SK-N-SH (cell line): ENCODE data around the gene RASGRF1. TPM values are rescaled to one million over a fixed set of nuclear protein-coding genes. Genes with fewer than 3 reads are reported as not detected.

Experiments
- CTCF ChIA-PET: fragments of 300-600, 350-600 bp; formaldehyde crosslinking; extraction: SDS; loops from one replicate; lab custom pipeline; 2021; lab: Yijun Ruan, JAX
- POLR2A ChIA-PET: fragments of 350-600 bp; sonication (Branson Sonifier 250); formaldehyde crosslinking; extraction: SDS; loops from one replicate; lab custom pipeline; 2020; ENCODE audit warnings: antibody characterized with exemption, inconsistent platforms; lab: Yijun Ruan, JAX
- DNase-seq: peaks from one replicate; pipeline ENCODE4 v3.0.0; 2012
- H2AFZ ChIP-seq: fragments of 200-600 bp; sonication (generic); 2 replicates; pipeline ENCODE4 v1.8.1; 2016; ENCODE audit warnings: antibody characterized with exemption, mild to moderate bottlenecking, low read depth
- H3F3A ChIP-seq: fragments of 200-600 bp; sonication (generic); replicated peaks from 2 replicates; pipeline ENCODE3; 2016; ENCODE audit warnings: antibody characterized with exemption, mild to moderate bottlenecking; ENCODE audit not compliant: insufficient read depth
- H3K27ac ChIP-seq, 2 experiments: fragments of 200-500 bp in 1 of 2; fragments of 200-600 bp in 1 of 2; sonication (Bioruptor generic) in 1 of 2; sonication (generic), shearing (Covaris generic) in 1 of 2; 2 replicates each; pipeline versions ENCODE4 v1.5.1 to v1.6.1; 2014 to 2016; ENCODE audit warnings: low read depth in 2 of 2, inconsistent platforms in 1 of 2, low read length in 1 of 2, mild to moderate bottlenecking in 1 of 2, mixed read lengths in 1 of 2
- H3K27me3 ChIP-seq: fragments of 200-600 bp; sonication (generic), shearing (Covaris generic); 2 replicates; pipeline ENCODE4 v1.6.1; 2016; ENCODE audit warnings: mixed run types; ENCODE audit not compliant: insufficient read depth
- H3K36me3 ChIP-seq, 2 experiments: fragments of 200-500 bp in 1 of 2; fragments of 200-600 bp in 1 of 2; sonication (Bioruptor generic) in 1 of 2; sonication (generic) in 1 of 2; replicated peaks in 1 of 2; 2 replicates each; pipeline versions ENCODE3 to v1.5.1; 2014 to 2016; ENCODE audit warnings: low read length in 1 of 2, mild to moderate bottlenecking in 1 of 2; ENCODE audit not compliant: insufficient read depth in 2 of 2, control insufficient read depth in 1 of 2
- H3K4me1 ChIP-seq, 2 experiments: fragments of 200-500 bp in 1 of 2; fragments of 200-600 bp in 1 of 2; sonication (Bioruptor generic) in 1 of 2; sonication (generic), shearing (Covaris generic) in 1 of 2; 2 replicates each; pipeline versions ENCODE4 v1.5.1 to v1.6.1; 2014 to 2016; ENCODE audit warnings: low read depth in 1 of 2, low read length in 1 of 2, mixed run types in 1 of 2; ENCODE audit not compliant: insufficient read depth in 2 of 2, control insufficient read depth in 1 of 2
- H3K4me2 ChIP-seq: fragments of 200-600 bp; sonication (generic), shearing (Covaris generic); 2 replicates; pipeline ENCODE4 v1.6.1; 2017; ENCODE audit warnings: mixed run types
- H3K4me3 ChIP-seq, 2 experiments: fragments of 200-500 bp in 1 of 2; fragments of 200-600 bp in 1 of 2; sonication (Bioruptor generic) in 1 of 2; sonication (generic), shearing (Covaris generic) in 1 of 2; 2 replicates each; pipeline versions ENCODE4 v1.5.1 to v1.8.1; 2014 to 2016; ENCODE audit warnings: low read depth in 2 of 2, inconsistent platforms in 1 of 2, low read length in 1 of 2, mild to moderate bottlenecking in 1 of 2, mixed read lengths in 1 of 2, moderate library complexity in 1 of 2
- H3K79me2 ChIP-seq: fragments of 200-600 bp; sonication (generic); 2 replicates; pipeline ENCODE4 v1.8.1; 2017; ENCODE audit warnings: mild to moderate bottlenecking; ENCODE audit not compliant: insufficient read depth
- H3K9ac ChIP-seq: fragments of 200-600 bp; sonication (generic); 2 replicates; pipeline ENCODE4 v1.6.1; 2017; ENCODE audit warnings: mixed run types
- H3K9me2 ChIP-seq: fragments of 200-600 bp; sonication (generic); 2 replicates; pipeline ENCODE4 v1.6.1; 2017; ENCODE audit warnings: mixed run types
- H3K9me3 ChIP-seq: fragments of 200-600 bp; sonication (generic); 2 replicates; pipeline ENCODE4 v1.6.1; 2017; ENCODE audit warnings: mixed run types, mild to moderate bottlenecking, moderate library complexity
- H4K20me1 ChIP-seq: fragments of 200-600 bp; sonication (generic); 2 replicates; pipeline ENCODE4 v1.6.1; 2017; ENCODE audit warnings: mild to moderate bottlenecking, mixed run types; ENCODE audit not compliant: insufficient read depth
- EP300 ChIP-seq, 2 experiments: IDR thresholded peaks; 2 replicates each; pipeline versions ENCODE4 v1.4.0 to v1.6.1; 2012; ENCODE audit warnings: borderline replicate concordance in 1 of 2, low read depth in 1 of 2, low read length in 1 of 2
- FOSL2 ChIP-seq: IDR thresholded peaks from 2 replicates; pipeline ENCODE4 v1.4.0; 2012; ENCODE audit warnings: low read depth, mild to moderate bottlenecking, moderate library complexity, borderline replicate concordance
- FOXJ3 ChIP-seq: sonication (generic); formaldehyde crosslinking; IDR thresholded peaks from 2 replicates; pipeline ENCODE4 v1.5.1; 2020; ENCODE audit warnings: mild to moderate bottlenecking, missing genetic modification reagents
- JUND ChIP-seq: IDR thresholded peaks from 2 replicates; pipeline ENCODE4 v1.4.0; 2012
- TAF1 ChIP-seq: IDR thresholded peaks from 2 replicates; pipeline ENCODE4 v1.6.1; 2012; ENCODE audit warnings: low read depth, mild to moderate bottlenecking, low read length, moderate library complexity, borderline replicate concordance
- YY1 ChIP-seq: IDR thresholded peaks from 2 replicates; pipeline ENCODE4 v1.4.0; 2012; ENCODE audit warnings: low read depth, mild to moderate bottlenecking
- WGBS: methylation state at CpG from one replicate; pipeline ENCODE4 v1.1.6; 2017; ENCODE audit warnings: low lambda C conversion rate; 5-methylcytosine and 5-hydroxymethylcytosine counted together
- polyA plus RNA-seq, 3 experiments: library from polyadenylated mRNA; depleted of rRNA; stranded (reverse); fragments of >200 nt; gene quantifications; 2 replicates each; pipeline ENCODE4 v1.2.3, GENCODE V29; 2012
- TF ChIP-seq, protein P1 (sequence below): fragments of 200-600 bp; sonication (generic); IDR thresholded peaks from 2 replicates; pipeline ENCODE4 v1.6.1; 2017; ENCODE audit warnings: antibody characterized with exemption, mild to moderate bottlenecking, moderate library complexity
- TF ChIP-seq, protein P2 (sequence below): IDR thresholded peaks from 2 replicates; pipeline ENCODE4 v1.4.0; 2012; ENCODE audit warnings: low read depth, borderline replicate concordance
- TF ChIP-seq, protein P3 (sequence below): IDR thresholded peaks from 2 replicates; pipeline ENCODE4 v1.4.0; 2012; ENCODE audit warnings: low read depth
- TF ChIP-seq, protein P4 (sequence below): fragments of 150-350 bp; IDR thresholded peaks from 2 replicates; pipeline ENCODE4 v1.6.1; 2017; ENCODE audit warnings: antibody characterized with exemption, low read length, low read depth, borderline replicate concordance
- TF ChIP-seq, protein P5 (sequence below): IDR thresholded peaks from 2 replicates; pipeline ENCODE4; 2012

The RASGRF1 gene
- polyA plus RNA-seq, 1 of the 3 experiments (the other 2 are of a cell fraction) = 0.10 TPM

GRCh38 chr15:79094611-79095021 lies 4.0 kb upstream of the RASGRF1 start:
- POLR2A ChIA-PET = interaction anchor here (1.0 kb wide), 1 partner anchor 12 kb away, joined by 3 read pairs; no protein-coding TSS in a partner anchor
- H3K4me1 ChIP-seq = peaks cover 0 to 3% of the 10 kb centered on the region in 2 experiments; a peak in 2 of 4 replicates

GRCh38 chr15:79093352-79093935 lies 2.9 kb upstream of the RASGRF1 start:
- TF ChIP-seq, protein P1, sequence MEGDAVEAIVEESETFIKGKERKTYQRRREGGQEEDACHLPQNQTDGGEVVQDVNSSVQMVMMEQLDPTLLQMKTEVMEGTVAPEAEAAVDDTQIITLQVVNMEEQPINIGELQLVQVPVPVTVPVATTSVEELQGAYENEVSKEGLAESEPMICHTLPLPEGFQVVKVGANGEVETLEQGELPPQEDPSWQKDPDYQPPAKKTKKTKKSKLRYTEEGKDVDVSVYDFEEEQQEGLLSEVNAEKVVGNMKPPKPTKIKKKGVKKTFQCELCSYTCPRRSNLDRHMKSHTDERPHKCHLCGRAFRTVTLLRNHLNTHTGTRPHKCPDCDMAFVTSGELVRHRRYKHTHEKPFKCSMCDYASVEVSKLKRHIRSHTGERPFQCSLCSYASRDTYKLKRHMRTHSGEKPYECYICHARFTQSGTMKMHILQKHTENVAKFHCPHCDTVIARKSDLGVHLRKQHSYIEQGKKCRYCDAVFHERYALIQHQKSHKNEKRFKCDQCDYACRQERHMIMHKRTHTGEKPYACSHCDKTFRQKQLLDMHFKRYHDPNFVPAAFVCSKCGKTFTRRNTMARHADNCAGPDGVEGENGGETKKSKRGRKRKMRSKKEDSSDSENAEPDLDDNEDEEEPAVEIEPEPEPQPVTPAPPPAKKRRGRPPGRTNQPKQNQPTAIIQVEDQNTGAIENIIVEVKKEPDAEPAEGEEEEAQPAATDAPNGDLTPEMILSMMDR = no peak
- TF ChIP-seq, protein P2, sequence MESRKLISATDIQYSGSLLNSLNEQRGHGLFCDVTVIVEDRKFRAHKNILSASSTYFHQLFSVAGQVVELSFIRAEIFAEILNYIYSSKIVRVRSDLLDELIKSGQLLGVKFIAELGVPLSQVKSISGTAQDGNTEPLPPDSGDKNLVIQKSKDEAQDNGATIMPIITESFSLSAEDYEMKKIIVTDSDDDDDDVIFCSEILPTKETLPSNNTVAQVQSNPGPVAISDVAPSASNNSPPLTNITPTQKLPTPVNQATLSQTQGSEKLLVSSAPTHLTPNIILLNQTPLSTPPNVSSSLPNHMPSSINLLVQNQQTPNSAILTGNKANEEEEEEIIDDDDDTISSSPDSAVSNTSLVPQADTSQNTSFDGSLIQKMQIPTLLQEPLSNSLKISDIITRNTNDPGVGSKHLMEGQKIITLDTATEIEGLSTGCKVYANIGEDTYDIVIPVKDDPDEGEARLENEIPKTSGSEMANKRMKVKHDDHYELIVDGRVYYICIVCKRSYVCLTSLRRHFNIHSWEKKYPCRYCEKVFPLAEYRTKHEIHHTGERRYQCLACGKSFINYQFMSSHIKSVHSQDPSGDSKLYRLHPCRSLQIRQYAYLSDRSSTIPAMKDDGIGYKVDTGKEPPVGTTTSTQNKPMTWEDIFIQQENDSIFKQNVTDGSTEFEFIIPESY = no peak
- ChIA-PET CTCF (interaction anchor here (0.9 to 1.9 kb wide), 3 partner anchors 18 to 91 kb away, joined by 3 to 5 read pairs (median 4); no protein-coding TSS in a partner anchor), POLR2A (no interaction called here)
- Histone ChIP-seq H3K36me3 (no peaks in the 10 kb centered on the region), H3K4me3 (no peak overlapping the region), H2AFZ (no peak overlapping the region), H3K9me2 (no peaks in the 10 kb centered on the region), H3K27me3 (peaks cover 28% of the 10 kb centered on the region), H3F3A (no peaks in the 10 kb centered on the region), H3K4me2 (no peak overlapping the region), H3K9me3 (no peaks in the 10 kb centered on the region), H3K27ac (no peak overlapping the region), H3K9ac (no peak overlapping the region), H4K20me1 (no peaks in the 10 kb centered on the region), H3K79me2 (no peaks in the 10 kb centered on the region), H3K4me1 (peaks cover 0 to 3% of the 10 kb centered on the region in 2 experiments; a peak in 1 of 4 replicates)
- 48% methylated on average over 8 of the region's 8 CpGs for WGBS
- DNase-seq = no peak

More at GRCh38 chr15:79094611-79095021, 4.0 kb upstream of the RASGRF1 start:
- H3K9me2 ChIP-seq = no peaks in the 10 kb centered on the region
- H3K27me3 ChIP-seq = peaks cover 17% of the 10 kb centered on the region
- H3K9ac ChIP-seq = no peak overlapping the region
- H3F3A ChIP-seq = no peaks in the 10 kb centered on the region
- H3K27ac ChIP-seq = no peak overlapping the region
- H4K20me1 ChIP-seq = no peaks in the 10 kb centered on the region
- TF ChIP-seq FOSL2 (no peak), JUND (no peak)
- TF ChIP-seq, all 33 proteins: peak for 0
- Histone ChIP-seq H3K9me3 (no peaks in the 10 kb centered on the region), H2AFZ (no peak overlapping the region), H3K4me3 (no peak overlapping the region), H3K4me2 (no peak overlapping the region), H3K79me2 (no peaks in the 10 kb centered on the region), H3K36me3 (no peaks in the 10 kb centered on the region)
- CTCF ChIA-PET = interaction anchor here (1.5 to 1.9 kb wide), 3 partner anchors 11 to 90 kb away, joined by 3 to 4 read pairs (median 4); no protein-coding TSS in a partner anchor
- WGBS = 17% methylated on average over 5 of the region's 6 CpGs
- DNase-seq = no peak

DNA sequence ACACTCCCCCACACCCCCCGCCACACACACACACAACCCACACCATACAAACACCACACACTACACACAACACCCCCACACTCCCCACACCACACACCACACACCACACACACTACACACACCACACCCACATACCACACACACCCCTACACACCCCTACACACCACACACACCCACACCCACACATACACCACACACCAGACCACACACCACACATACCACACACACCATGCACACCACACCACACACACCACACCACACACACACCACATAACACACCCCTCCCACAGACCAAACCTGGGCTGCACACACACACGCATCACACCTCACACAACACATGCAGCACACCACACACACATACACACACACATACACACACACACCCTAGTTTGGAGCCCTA lies 1.8 kb upstream of the RASGRF1 start:
- Histone ChIP-seq H3K79me2 (no peaks in the 10 kb centered on the region), H3K27ac (no peak overlapping the region), H3K27me3 (peaks cover 29% of the 10 kb centered on the region), H3K9me2 (no peaks in the 10 kb centered on the region), H3K4me3 (no peak overlapping the region), H3K4me1 (peaks cover 0 to 3% of the 10 kb centered on the region in 2 experiments; a peak in 1 of 4 replicates), H3F3A (no peaks in the 10 kb centered on the region), H2AFZ (no peak overlapping the region), H3K36me3 (no peaks in the 10 kb centered on the region), H3K9ac (no peak overlapping the region), H3K4me2 (no peak overlapping the region), H3K9me3 (no peaks in the 10 kb centered on the region), H4K20me1 (no peaks in the 10 kb centered on the region)
- no peak for DNase-seq
- ChIA-PET POLR2A (no interaction called here), CTCF (interaction anchor here (0.9 to 1.2 kb wide), 2 partner anchors 19 to 64 kb away, joined by 3 to 5 read pairs; no protein-coding TSS in a partner anchor)
- 11% methylated on average over 2 of the region's 2 CpGs for WGBS
- TF ChIP-seq, protein P3, sequence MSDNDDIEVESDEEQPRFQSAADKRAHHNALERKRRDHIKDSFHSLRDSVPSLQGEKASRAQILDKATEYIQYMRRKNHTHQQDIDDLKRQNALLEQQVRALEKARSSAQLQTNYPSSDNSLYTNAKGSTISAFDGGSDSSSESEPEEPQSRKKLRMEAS = no peak
- TF ChIP-seq FOXJ3 = no peak
- TF ChIP-seq, protein P4, sequence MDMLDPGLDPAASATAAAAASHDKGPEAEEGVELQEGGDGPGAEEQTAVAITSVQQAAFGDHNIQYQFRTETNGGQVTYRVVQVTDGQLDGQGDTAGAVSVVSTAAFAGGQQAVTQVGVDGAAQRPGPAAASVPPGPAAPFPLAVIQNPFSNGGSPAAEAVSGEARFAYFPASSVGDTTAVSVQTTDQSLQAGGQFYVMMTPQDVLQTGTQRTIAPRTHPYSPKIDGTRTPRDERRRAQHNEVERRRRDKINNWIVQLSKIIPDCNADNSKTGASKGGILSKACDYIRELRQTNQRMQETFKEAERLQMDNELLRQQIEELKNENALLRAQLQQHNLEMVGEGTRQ = no peak
- TF ChIP-seq, protein P2 = no peak
- TF ChIP-seq, protein P5, sequence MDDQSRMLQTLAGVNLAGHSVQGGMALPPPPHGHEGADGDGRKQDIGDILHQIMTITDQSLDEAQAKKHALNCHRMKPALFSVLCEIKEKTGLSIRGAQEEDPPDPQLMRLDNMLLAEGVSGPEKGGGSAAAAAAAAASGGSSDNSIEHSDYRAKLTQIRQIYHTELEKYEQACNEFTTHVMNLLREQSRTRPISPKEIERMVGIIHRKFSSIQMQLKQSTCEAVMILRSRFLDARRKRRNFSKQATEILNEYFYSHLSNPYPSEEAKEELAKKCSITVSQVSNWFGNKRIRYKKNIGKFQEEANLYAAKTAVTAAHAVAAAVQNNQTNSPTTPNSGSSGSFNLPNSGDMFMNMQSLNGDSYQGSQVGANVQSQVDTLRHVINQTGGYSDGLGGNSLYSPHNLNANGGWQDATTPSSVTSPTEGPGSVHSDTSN = no peak
- TF ChIP-seq EP300 (IDR thresholded peaks at IDR 0.05; ENCODE audit: borderline replicate concordance in 1 of 2, low read depth in 1 of 2, low read length in 1 of 2) = no peak
- TF ChIP-seq TAF1 = no peak
- TF ChIP-seq YY1 = no peak
